NCI-H2081 treated with DMSO at 0.1 percent for 48 hours (cell line): Measurements from ENCODE around the gene HUNK.

ENCODE experiments used
- DNase-seq: peaks from one replicate; lab custom pipeline; 2025; lab: John Stamatoyannopoulos, UW

The HUNK gene

GRCh38 chr21:31895077-31895835, 22.4 kb downstream of the HUNK start:
- no peak for DNase-seq

GRCh38 chr21:31896019-31896418, 23.2 kb downstream of the HUNK start:
- DNase-seq, result no peak

- no peak for DNase-seq
Measured at GRCh38 chr21:31897311-31897710, 24.5 kb downstream of the HUNK start.

- DNase-seq, result no peak
Measured at GRCh38 chr21:31898933-31899630, 26.3 kb downstream of the HUNK start.

- DNase-seq, result no peak
Measured at GRCh38 chr21:31900121-31900895, 27.5 kb downstream of the HUNK start.

- no peak for DNase-seq
Measured at GRCh38 chr21:31901315-31901714, 28.5 kb downstream of the HUNK start.

GRCh38 chr21:31902438-31902837, 29.6 kb downstream of the HUNK start:
- no peak for DNase-seq

- DNase-seq, result no peak
Measured at GRCh38 chr21:31903896-31904295, 31.1 kb downstream of the HUNK start.

GRCh38 chr21:31905503-31906451, 33.0 kb downstream of the HUNK start:
- no peak for DNase-seq

- no peak for DNase-seq
Measured at GRCh38 chr21:31908106-31909031, 35.5 kb downstream of the HUNK start.

- DNase-seq, result no peak
Measured at GRCh38 chr21:31909153-31910073, 36.6 kb downstream of the HUNK start.

- DNase-seq, result no peak
Measured at GRCh38 chr21:31910074-31910470, 37.3 kb downstream of the HUNK start.

- no peak for DNase-seq
Measured at GRCh38 chr21:31911138-31911907, 38.5 kb downstream of the HUNK start.

- DNase-seq, result no peak
Measured at GRCh38 chr21:31912501-31912900, 39.7 kb downstream of the HUNK start.

- no peak for DNase-seq
Measured at GRCh38 chr21:31913182-31913608, 40.4 kb downstream of the HUNK start.

- DNase-seq, result no peak
Measured at GRCh38 chr21:31914472-31914871, 41.7 kb downstream of the HUNK start.

- DNase-seq, result no peak
Measured at GRCh38 chr21:31915566-31915965, 42.7 kb downstream of the HUNK start.

GRCh38 chr21:31917108-31917507, 44.3 kb downstream of the HUNK start:
- DNase-seq, result no peak
